H1 (cell line): Measurements from ENCODE around the gene EFCAB8. TPM values are rescaled to one million over a fixed set of nuclear protein-coding genes. Genes with fewer than 3 reads are reported as not detected.

Experiments
- polyA plus RNA-seq, 7 experiments: library from polyadenylated mRNA; depleted of rRNA in 3 of 7; stranded (reverse) in 5 of 7; unstranded in 2 of 7; fragments of >200 nt in 5 of 7; fragments of 200-250 nt in 2 of 7; gene quantifications; 1 replicate in 5 of 7; 2 replicates in 1 of 7; 4 replicates in 1 of 7; pipeline versions ENCODE4 v1.2.1 to v1.2.3, GENCODE V29; 2011 to 2013; ENCODE audit warnings: missing spikeins in 2 of 7, mixed read lengths in 2 of 7
- total RNA-seq: library from RNA; stranded (reverse); fragmentation: NEBNext Ultra II Directional; extraction: Animal tissue kit (Norgen Biotek cat#: 25700); gene quantifications from 2 replicates; pipeline ENCODE4 v1.2.1, GENCODE V29; 2021

The EFCAB8 gene
- total and polyA plus RNA-seq, 2 of the 8 experiments (the other 6 are each of a cell fraction or from before 2014, with no cell fraction given), result 0.06 to 0.20 TPM

Other genes starting within 250 kb of the EFCAB8 start
- not detected in 2 replicates for gene C20orf203, start 185.0 kb upstream of the EFCAB8 start, total RNA-seq
- gene C20orf203, start 185.0 kb upstream of the EFCAB8 start, polyA plus RNA-seq (2011; rRNA removed), result 0.03 and 0.08 TPM in 2 replicates
- gene COMMD7, start 115.5 kb upstream of the EFCAB8 start, total RNA-seq, result 48.8 and 48.9 TPM in 2 replicates
- gene COMMD7, start 115.5 kb upstream of the EFCAB8 start, polyA plus RNA-seq (2011; rRNA removed), result 39.4 and 39.8 TPM in 2 replicates
- gene DNMT3B, start 96.5 kb upstream of the EFCAB8 start, total RNA-seq, result 1,016 and 1,038 TPM in 2 replicates
- gene DNMT3B, start 96.5 kb upstream of the EFCAB8 start, polyA plus RNA-seq (2011; rRNA removed), result 433 and 469 TPM in 2 replicates
- 170 and 173 TPM in 2 replicates for gene MAPRE1, start 39.0 kb upstream of the EFCAB8 start, total RNA-seq
- 51.9 and 74.5 TPM in 2 replicates for gene MAPRE1, start 39.0 kb upstream of the EFCAB8 start, polyA plus RNA-seq (2011; rRNA removed)
- not detected in 2 replicates for gene SUN5, start 145.5 kb downstream of the EFCAB8 start, total RNA-seq
- not detected in 2 replicates for gene SUN5, start 145.5 kb downstream of the EFCAB8 start, polyA plus RNA-seq (2011; rRNA removed)
- not detected in 2 replicates for gene BPIFB2, start 148.8 kb downstream of the EFCAB8 start, total RNA-seq
- gene BPIFB2, start 148.8 kb downstream of the EFCAB8 start, polyA plus RNA-seq (2011; rRNA removed), result not detected in 2 replicates
- not detected in 2 replicates for gene BPIFB6, start 172.7 kb downstream of the EFCAB8 start, total RNA-seq
- gene BPIFB6, start 172.7 kb downstream of the EFCAB8 start, polyA plus RNA-seq (2011; rRNA removed), result not detected in 2 replicates
- gene BPIFB3, start 195.0 kb downstream of the EFCAB8 start, total RNA-seq, result not detected in 2 replicates
- 0.16 TPM in 1 of 2 replicates, not detected in the other for gene BPIFB3, start 195.0 kb downstream of the EFCAB8 start, polyA plus RNA-seq (2011; rRNA removed)
- not detected in 2 replicates for gene BPIFB4, start 220.7 kb downstream of the EFCAB8 start, total RNA-seq
- gene BPIFB4, start 220.7 kb downstream of the EFCAB8 start, polyA plus RNA-seq (2011; rRNA removed), result 0.17 TPM in 1 of 2 replicates, not detected in the other